Stimulated activated CD4-positive, alpha-beta T cell treated with anti-CD3 and anti-CD28 coated beads, Interleukin-15, amount 100 ng/mL, for 24 hours (primary cell): ENCODE measurements around the gene AFAP1.

Source experiments
- DNase-seq: peaks from one replicate; pipeline ENCODE4 v3.0.0-alpha.2; 2020

The AFAP1 gene

DNA sequence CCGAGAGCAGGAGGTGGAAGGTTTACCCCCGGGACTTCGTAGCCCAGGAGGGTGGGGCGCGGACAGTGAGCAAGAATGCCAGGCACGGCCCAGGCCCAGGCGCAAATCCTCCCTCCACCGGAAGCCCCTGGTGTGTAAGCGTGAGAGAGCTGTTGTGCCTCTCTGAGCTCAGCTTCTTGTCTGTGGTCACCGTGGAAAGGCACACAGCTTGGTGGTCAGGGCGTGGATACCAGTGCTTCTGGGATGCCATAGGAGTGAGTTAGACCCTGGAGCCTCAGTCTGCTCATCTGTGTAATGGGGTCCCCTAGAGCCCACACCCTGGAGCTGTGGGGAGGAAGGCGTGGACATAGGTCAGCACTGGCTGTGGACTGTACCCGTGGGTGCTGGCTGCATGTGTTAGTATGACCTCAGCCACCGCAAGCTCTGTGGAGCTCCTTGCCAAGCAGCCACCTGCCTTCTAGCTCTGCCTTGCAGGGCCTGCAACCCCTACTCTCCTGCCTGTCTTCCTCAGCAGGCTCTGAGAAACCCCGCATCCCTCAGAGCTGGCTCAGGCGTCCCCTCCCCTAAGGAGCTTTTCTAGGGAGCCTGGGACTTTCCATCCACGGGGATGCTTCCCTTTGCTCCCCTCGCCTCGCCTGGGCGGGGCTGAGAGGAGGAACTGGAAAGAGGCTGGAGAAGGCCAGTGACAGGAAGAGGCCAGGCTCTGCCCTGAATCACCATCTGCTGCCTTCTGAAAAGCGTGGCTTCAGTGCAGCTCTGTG lies 28.0 kb upstream of the AFAP1 start:
- DNase-seq, result no peak

DNA sequence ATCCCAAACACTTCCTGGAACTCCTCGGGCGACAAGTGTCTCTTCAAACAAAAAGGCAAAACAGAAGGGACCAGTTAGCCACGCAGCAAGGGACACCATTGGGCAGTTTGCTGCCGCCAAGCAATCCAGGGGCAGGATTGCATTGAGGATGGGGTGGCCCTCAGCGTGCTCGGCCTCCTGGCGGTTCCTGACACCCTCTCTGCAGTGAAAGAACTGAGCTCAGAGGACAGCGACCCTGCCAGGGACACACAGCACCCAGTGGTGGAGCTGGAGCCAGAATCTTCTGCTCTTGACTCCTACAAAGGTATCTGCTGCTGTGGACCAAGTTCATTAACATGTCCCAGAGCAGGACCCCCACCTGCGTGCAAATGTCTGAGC lies 27.4 kb upstream of the AFAP1 start:
- no peak for DNase-seq

DNA sequence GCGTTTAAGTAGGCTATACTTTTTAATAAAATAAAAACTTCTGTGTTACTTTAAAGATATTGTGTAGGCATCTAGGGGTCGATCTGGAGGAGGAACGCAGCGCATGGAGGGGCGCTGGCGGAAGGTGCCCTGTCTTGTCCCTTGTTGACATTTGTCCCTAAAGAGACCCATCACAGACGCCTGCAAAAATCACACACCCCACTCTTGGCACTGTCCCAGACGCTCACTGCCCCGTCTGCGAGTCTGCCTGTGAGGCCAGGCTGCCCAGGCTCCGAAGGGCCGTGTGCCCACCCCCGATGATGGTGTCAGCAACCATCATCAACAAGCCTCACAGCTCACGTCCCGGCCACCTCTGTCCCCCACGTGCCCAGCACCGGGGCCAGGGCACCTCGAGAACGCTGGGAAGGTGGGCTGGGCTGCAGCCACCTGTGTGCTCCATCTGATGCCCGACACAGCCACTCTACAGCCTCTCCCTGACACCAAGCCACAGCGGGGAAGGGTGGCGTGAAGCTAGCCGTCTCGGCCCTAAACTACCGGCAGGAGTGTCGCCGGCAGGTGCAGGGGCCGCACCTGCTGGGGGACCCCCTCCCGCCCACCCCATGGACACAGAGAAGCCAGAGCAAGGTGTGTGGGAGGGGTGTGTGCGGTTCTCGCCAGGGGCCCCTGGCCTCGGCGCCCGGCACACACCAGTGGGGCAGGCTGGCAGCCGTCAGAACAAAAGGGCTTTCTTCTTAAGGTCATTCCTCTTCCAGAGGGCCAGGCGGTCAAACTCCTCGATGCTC lies 26.8 kb upstream of the AFAP1 start:
- DNase-seq, result no peak

DNA sequence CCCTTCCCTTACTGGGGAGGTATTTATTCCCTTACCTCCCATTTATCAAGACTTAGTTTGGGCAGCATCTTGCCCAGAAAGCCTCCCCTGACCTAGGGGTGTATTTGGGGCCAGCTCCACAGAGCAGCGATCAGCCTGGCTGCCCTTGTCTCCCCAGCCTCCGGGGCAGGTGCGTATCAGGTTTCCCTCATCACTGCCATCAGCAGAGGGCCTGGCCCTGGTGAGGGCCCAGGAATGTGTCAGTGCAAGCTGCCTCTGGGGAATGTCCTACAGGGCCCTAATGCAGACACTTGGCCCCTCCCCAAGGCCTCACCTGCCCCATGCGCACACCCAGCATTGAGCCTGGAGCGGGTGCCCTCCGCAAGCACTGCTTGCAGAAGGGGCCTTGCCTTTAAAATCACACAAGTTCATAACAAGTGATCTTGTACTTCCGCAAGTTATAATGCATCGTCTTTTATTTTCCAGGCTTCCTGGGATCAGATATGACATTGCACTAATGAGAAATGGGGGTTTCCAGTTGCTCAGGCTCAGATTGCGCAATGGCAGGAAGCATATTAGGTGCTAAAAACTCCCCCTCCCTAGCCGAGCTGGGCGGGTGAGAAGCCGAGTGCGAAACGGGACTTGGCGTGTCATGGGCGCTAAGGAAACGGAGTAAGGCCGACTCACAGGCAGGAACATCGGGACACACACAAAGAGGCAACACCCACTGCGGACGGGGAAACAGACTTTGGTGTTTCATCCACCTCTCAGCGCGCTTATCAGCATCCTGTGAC lies 25.4 kb upstream of the AFAP1 start:
- peak; percentile 57 for DNase-seq

DNA sequence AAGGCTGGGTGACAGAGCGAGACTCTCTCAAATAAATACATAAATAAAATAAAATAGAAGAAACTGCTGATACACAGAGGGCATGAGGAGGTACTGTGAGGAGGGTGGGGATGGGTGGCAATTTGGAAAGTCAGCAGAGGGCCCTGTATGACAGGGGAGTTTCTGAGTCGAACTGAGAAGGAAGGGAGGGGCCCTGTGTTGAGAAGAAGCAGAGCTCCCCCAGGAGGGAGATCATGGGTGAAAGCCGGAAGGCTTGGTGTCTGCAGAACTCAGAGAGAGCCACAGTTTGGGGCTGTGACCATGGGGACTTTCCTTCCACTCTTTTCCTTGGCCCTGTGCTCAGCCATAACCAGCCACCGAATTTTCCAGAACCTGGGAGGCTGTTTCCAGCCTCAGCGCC lies 24.8 kb upstream of the AFAP1 start:
- peak; percentile 58 for DNase-seq

DNA sequence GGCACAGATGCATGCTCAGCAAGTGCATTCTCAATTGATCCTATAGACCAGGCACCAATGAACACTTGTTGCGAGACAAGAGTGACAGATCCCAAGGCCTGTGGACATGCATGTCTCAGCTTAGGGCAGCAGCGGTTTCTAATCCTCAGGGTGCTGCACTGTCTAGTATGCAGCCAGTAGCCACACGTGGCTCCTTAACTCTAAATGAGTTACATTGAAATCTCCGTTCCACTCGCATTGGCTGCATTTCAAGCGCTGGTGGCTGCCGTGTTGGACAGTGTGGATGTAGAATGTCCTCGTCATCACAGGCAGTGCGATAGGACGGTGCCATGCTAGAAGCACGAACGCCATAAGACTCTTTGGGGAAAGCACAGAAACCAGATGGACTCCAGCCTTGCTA lies 24.0 kb upstream of the AFAP1 start:
- DNase-seq, result no peak

DNA sequence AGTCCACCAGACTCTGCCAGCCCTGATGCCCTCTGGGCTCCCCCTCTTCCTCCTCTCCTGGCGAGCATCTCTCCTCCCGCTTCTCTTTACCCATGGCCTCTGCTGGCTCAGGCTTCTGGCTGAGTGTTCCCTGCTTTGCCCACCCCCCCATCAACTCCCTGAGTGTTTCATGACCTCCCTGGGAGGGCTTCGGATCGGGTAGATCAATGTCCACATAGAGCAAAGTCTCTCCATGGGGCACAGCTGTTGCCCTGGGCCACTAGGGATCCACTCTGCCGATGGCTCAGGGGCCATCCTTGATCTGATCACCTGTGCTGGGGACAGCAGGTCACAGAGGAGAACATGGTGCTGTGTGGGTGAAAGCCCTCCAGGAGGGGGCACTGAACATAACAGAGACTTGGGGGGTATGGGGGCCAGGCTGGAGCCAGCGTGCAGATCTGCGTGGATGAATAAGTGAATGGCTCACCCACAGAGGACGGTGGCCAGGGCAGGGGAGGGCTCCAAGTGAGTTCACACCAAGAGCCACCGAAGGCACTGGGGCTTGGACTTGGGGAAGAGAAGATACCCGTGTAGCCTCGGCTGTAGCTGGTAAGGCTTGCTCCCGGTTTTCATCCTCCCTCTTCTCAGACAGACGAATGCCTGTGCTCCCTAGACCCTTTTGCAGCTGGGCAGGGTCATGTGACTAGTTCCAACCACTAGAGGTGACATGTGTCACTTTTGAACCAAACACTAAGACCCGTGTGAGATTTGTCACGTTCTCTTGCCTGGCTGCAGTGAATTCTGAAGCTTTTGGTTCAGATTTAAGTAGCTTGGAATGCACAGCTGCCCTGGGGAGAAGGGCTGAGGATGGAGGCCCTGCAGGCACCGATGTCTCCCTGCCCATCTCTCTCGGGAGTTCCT lies 23.2 kb upstream of the AFAP1 start:
- no peak for DNase-seq

DNA sequence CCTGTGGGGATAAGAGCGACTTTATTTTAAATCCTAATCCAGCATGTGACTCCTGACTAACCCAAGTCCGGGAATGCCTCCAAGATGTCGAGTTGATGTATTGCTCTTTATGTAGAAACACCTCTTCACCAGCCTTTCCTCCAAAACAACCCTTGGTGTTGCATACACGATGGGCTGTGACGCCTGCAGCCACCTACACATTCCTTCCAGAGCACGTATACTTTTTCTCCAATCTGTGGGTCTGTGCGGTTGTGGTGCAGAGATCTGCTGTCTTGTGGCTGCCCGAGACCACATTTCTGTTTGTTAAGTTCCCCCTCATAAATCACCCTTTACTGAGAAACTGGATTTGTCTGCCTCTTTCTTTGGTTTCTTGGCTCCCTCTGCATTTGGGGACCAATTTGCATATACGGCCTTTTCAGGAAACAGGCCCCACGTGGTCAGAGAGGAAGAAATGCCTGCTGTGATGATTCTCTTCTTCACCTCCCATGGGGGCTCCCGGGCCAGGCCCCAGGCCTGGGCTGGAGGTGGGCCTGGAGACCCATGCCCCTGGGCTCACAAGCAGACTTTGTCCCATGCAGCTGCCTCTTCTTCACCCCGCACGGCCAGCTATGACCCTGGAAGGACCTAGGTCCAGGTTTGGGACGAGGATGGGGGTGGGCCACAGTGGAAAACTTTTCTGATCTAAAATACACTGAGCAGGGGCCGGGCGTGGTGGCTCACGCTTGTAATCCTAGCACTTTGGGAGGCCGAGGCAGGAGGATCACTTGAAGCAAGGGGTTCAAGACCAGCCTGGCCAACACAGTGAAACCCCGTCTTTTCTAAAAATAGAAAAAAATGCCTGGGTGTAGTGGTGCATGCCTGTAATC lies 21.4 kb upstream of the AFAP1 start:
- DNase-seq, result peak; percentile 87

DNA sequence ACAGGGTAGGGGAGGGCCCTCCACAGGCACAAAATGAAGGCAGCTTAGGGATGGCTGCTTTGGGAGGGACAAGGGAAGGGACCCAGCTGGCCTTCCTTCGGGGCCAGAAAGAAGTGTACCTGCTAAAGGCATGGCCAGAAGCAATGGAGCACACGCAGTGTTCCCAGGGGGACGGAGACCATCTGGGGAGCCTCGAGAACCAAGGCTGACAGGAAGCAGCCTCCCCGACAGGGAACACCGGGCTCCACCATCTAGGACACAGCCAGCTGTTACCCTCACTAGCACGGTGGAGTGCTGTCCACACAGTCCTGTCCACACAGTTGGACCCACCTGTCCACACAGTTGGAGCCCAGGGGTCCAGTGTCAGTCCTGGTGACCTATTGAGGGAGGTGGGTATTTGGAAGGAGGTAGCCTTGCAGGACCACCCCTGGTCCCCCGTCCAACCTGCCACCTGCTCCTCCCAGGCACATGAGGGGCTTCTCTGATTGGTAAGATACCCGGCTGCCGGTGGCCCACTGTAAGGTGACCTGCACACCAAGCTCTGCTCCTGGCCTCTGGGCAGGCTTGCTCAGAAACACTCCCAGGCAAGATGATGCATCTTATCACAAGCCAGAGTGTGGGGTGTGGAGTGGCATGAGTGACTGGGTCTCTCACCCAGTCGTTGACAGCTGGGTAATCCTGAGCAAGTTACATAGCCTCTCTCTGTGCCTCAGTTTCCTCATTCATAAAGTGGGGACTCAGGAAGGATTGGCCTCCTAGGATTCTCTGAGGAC lies 20.5 kb upstream of the AFAP1 start:
- DNase-seq, result peak; percentile 50

DNA sequence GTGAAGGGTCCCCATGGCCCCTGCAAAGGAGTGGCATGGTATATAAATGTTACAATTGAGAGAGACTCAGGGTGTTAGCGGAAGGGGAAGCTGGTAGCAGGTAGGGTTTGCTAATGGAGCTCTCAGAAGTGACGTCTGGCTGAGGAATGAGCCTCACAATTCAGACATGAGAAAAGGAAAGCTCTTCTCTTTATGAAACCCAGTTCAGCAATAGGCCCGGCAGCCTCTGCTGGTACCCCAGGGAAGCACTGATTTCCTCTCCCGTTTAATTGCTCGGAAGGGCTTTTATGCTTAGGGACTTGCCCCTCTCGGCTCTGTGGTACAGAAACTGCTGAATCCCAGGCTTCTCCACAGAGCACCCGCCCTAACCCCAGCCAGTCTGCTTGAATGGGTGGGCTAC lies 19.4 kb upstream of the AFAP1 start:
- no peak for DNase-seq

DNA sequence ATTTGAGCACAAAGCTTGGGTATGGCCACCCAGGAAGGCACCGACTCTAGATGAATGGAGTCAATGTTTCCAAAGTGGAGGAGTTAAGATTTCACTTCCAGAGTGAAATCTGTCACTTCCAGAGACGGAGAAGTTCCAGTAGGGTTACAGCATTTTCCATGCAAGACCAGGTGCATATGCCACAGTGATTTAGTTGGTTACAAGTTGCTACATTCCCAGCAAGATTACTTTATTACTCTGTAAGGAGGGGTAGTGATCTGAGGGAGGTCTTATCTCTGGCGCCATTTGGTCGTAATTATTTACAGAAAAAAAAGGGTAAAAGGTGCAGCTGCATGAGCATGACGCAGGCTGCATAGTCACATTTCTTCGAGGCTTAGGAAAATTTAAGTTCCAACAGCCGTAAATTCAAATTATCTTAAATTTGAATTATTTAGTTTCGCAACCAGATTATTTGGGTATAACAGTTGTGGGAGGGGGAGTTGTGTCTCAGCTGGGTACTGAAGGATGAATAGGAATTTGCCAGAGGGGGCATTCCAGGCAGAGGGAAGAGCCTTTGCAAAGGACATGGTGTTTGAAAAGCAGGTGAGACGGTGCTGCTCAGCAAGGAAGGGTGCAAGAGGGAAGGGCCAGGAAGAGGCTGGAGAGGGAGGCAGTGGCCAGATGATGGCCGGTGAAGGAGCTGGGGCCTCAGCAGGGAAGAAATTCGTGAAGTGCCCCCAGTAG lies 17.4 kb upstream of the AFAP1 start:
- DNase-seq, result no peak

DNA sequence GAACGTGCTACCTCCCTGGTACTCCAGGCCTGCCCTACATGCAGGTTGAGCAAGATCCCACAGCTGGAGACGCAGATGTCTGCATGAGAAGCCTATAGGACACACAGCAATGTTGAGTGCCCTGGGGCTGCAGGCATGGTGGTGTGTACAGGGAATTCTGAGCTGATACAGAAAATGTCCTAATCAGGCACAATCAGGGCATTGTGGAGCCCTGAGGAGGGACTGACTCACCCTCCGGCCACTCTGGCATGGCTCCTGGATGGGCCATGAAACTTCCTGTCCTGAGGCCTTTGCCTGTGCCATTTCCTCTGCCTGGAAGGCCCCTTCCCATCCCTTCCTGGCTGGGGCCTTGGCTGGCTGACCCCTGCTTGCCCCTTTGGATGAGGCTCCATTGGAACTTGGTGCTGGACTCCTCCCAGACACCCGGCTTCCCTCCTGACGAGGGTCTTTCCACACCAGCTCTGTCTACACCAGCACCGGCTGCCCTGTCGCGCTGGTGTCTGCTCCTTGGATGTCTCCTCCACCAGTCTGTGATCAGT lies 16.7 kb upstream of the AFAP1 start:
- DNase-seq, result no peak

DNA sequence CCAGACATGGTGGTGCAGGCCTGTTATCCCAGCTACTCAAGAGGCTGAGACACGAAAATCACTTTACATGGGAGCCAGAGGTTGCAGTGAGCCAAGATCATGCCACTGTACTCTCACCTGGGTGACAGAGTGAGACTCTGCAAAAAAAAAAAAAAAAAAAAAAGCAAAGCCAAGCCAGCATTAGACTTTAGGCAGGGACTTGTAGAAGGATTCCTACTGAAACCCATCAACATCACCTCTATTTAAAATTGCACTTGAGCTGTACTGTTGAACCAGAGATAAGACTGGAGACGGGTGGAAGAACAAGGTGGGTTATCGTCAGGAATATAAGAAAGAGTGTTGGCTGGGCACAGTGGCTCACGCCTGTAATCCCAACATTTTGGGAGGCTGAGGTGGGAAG lies 15.7 kb upstream of the AFAP1 start:
- no peak for DNase-seq

DNA sequence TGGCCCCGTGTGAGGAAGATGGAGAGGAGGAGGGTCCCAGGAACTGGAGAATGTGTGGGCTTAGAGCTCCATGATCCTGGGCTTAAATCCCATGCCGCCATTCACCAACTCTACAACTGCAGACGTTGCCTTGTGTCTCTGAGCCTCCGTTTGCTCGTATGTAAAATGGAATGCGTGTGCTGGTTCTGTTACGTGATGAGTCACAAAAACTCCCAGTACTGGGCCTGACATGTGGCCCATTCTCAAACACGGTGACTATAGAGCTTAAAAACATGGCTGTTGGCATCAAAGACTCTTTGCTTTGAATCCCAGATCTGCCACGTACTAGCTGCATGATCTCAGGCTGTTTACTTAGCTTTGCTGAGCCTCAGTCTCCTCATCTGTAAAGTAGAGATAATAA lies 13.0 kb upstream of the AFAP1 start:
- no peak for DNase-seq

DNA sequence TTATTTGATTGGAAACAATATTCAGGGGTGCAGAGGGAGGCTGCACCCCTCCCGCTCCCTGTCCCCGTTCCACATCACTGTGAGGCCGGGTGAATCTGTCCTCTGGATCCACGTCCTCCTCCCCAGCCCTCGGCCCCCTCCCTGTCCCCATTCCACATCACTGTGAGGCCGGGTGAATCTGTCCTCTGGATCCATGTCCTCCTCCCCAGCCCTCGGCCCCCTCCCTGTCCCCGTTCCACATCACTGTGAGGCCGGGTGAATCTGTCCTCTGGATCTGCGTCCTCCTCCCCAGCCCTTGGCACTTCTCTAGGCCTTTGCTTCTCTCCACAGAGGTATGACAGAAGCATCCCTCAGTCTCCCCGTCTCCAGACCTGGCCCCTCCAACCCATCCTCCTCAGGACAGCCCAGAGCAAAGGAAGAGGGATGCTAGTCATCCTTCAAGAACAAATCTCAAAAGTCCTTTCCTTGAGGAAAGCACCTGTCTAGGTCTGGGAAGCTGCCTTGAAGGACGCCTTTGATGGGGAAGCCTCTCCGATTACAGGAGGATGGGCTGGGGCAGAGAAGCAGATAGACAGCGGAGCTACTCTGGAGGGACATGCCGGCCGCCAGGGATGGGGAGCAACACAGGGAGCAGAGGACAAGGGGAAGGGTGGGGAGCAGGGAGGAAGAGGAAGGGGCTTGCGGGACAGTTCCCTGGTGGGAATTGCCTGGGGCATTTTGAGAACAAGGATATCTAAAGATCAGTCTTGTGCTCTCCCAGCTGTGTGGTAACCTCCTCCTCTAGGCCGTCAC lies 10.8 kb upstream of the AFAP1 start:
- DNase-seq, result no peak

DNA sequence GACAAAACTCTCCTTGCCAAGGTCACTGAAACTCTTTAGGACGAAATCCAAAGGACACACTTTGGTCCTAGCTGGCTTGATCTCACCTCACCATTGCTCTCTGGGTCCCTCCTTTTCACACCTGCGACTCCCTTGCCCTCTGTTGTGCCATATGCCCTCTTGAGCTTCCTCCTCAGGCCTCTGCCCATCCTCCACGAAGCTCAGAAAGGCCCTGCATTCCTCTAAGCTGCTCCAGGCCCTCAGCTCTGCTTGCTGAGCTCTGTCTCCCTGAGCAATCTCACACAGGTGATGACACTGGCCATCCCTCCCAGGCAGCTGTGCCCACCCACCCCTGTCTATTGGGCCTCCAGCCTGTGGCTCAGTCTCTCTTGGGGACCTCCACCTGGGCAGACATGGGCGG lies 10.1 kb upstream of the AFAP1 start:
- no peak for DNase-seq

DNA sequence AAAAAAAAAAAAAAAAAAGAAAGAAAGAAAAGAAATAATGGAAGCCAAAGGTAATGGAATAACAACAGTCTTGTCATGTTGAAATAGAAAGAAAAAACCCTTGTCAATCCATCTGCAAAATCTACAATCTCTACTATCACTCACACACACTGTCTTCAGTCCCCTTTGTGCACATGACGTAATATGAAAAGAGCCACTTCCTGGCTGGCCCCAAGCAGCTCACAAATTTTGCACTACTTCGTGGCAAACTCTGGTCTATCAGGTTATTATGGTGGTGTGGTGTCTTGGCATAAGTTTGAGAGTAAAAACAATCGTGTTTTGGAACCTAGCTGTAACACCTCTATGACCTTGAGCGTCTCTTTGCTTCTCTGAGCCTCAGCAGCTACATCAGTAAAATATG lies 8.3 kb upstream of the AFAP1 start:
- no peak for DNase-seq

DNA sequence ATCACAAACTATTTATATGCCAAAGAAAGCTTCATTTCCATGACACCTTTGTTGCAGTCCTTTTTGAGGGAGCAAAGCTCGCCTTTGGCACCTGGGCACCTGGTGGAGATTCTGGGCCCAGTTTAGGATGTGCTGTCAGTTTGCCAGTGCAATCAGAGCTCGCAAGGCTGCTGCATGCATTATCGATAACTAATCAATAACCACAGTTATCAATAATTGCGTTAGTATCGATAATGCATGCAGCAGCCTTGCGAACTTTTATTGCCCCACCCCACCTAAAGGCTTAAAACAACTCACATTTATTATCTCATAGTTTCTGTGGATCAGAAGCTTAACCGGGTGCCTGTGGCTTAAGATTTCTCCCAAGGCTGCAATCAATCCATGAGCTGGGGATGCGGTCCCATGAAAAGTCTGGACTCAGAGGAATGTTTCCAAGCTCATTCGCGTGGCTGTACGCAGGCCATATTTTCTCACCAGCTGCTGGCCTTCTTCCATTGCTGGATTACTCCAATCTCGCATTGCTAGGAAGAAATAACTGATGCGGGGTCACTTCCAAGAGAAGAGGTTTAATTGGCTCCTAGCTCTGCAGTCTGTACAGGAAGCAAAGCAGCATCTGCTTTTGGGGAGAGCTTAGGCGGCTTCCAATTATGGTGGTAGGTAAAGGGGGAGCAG lies 6.2 kb upstream of the AFAP1 start:
- DNase-seq, result no peak
